B cell (primary cell): ENCODE measurements around the gene CCDC186. TPM values are rescaled to one million over a fixed set of nuclear protein-coding genes. Genes with fewer than 3 reads are reported as not detected.

ENCODE experiments used
- ATAC-seq: fragments of 200-7000 bp; cut with Tn5 transposase; one replicate; pipeline ENCODE4 v1.10.0; 2021; ENCODE audit warnings: low read depth, mild to moderate bottlenecking, moderate number of reproducible peaks, moderate library complexity
- CTCF ChIA-PET: fragments of 350-600 bp; sonication (Branson Sonifier 250); formaldehyde crosslinking; loops from one replicate; lab custom pipeline; 2021; ENCODE audit warnings: antibody characterized with exemption, inconsistent platforms; lab: Charles Lee
- POLR2A ChIA-PET: fragments of 350-600 bp; sonication (Branson Sonifier 250); formaldehyde crosslinking; loops from one replicate; lab custom pipeline; 2021; ENCODE audit warnings: antibody characterized with exemption; lab: Charles Lee
- DNase-seq: peaks from one replicate; pipeline ENCODE4 v3.0.0; 2013
- H2AFZ ChIP-seq: 2 replicates; pipeline ENCODE4 v1.6.1; 2012; ENCODE audit warnings: mild to moderate bottlenecking, low read depth, low read length; ENCODE audit not compliant: insufficient read depth, poor library complexity, severe bottlenecking
- H3K27ac ChIP-seq, 2 donors: 1 replicate in 1 of 2; 2 replicates in 1 of 2; pipeline ENCODE4 v1.5.1; 2012 to 2013; ENCODE audit warnings: low read length in 2 of 2, mild to moderate bottlenecking in 2 of 2, moderate library complexity in 1 of 2
- H3K27me3 ChIP-seq, 4 experiments: fragments of 200-600 bp in 1 of 4; sonication (generic) in 1 of 4; replicated peaks in 1 of 4; 1 replicate in 2 of 4; 2 replicates in 2 of 4; pipeline versions ENCODE4 v1.6.1 to v1.7.0; 2013 to 2016; ENCODE audit warnings: low read length in 3 of 4, mild to moderate bottlenecking in 2 of 4, mixed read lengths in 1 of 4, moderate library complexity in 1 of 4; ENCODE audit not compliant: insufficient read depth in 4 of 4, control insufficient read depth in 3 of 4; ENCODE audit errors: control extremely low read depth in 1 of 4
- H3K36me3 ChIP-seq, 2 experiments: replicated peaks in 1 of 2; 1 replicate in 1 of 2; 2 replicates in 1 of 2; pipeline versions ENCODE4 v1.6.1 to v1.7.1; 2013; ENCODE audit warnings: low read length in 1 of 2; ENCODE audit not compliant: insufficient read depth in 2 of 2, control insufficient read depth in 1 of 2; ENCODE audit errors: control extremely low read depth in 1 of 2, extremely low read depth in 1 of 2
- H3K4me1 ChIP-seq, 2 donors: fragments of 200-600 bp in 1 of 2; sonication (generic) in 1 of 2; 1 replicate in 1 of 2; 2 replicates in 1 of 2; pipeline versions ENCODE4 v1.5.1 to v1.6.1; 2013 to 2017; ENCODE audit warnings: low read length in 2 of 2; ENCODE audit not compliant: control insufficient read depth in 2 of 2, insufficient read depth in 2 of 2
- H3K4me2 ChIP-seq: replicated peaks from 2 replicates; pipeline ENCODE3; 2012; ENCODE audit warnings: mild to moderate bottlenecking, low read depth, low read length; ENCODE audit not compliant: poor library complexity, severe bottlenecking
- H3K4me3 ChIP-seq, 5 experiments: fragments of 200-600 bp in 1 of 5; sonication (generic) in 1 of 5; 1 replicate in 3 of 5; 2 replicates in 2 of 5; pipeline versions ENCODE4 v1.5.1 to v1.7.0; 2011 to 2016; ENCODE audit warnings: low read length in 4 of 5, mild to moderate bottlenecking in 4 of 5, low read depth in 2 of 5, control low read depth in 1 of 5, moderate library complexity in 1 of 5; ENCODE audit not compliant: insufficient read depth in 1 of 5; ENCODE audit errors: control extremely low read depth in 1 of 5, extremely low read depth in 1 of 5
- H3K79me2 ChIP-seq: fragments of 200-600 bp; sonication (generic); one replicate; pipeline ENCODE4 v1.6.0; 2016; ENCODE audit warnings: low read length; ENCODE audit not compliant: control insufficient read depth, insufficient read depth
- H3K9ac ChIP-seq: fragments of 200-600 bp; sonication (generic); 2 replicates; pipeline ENCODE4 v1.6.1; 2017; ENCODE audit warnings: mild to moderate bottlenecking, low read length, moderate library complexity
- H3K9me3 ChIP-seq, 3 donors: one replicate each; pipeline versions ENCODE4 v1.6.1 to v1.7.1; 2013; ENCODE audit warnings: low read length in 2 of 3; ENCODE audit not compliant: control insufficient read depth in 2 of 3, insufficient read depth in 1 of 3; ENCODE audit errors: control extremely low read depth in 1 of 3
- H4K20me1 ChIP-seq: 2 replicates; pipeline ENCODE4 v1.6.0; 2012; ENCODE audit warnings: mild to moderate bottlenecking, low read length; ENCODE audit not compliant: insufficient read depth, control insufficient read depth, poor library complexity, severe bottlenecking
- H3K27ac Mint-ChIP-seq: one replicate; pipeline ENCODE4 v1.8.0; 2021; ENCODE audit warnings: mixed read lengths
- H3K27me3 Mint-ChIP-seq: one replicate; pipeline ENCODE4 v1.8.0; 2021; ENCODE audit warnings: mixed read lengths
- H3K4me1 Mint-ChIP-seq: one replicate; pipeline ENCODE4 v1.8.0; 2021; ENCODE audit warnings: mixed read lengths
- H3K4me3 Mint-ChIP-seq: one replicate; pipeline ENCODE4 v1.8.0; 2021; ENCODE audit warnings: mixed read lengths
- H3K9me3 Mint-ChIP-seq: one replicate; pipeline ENCODE4 v1.8.0; 2022; ENCODE audit warnings: mixed read lengths; ENCODE audit not compliant: insufficient read depth
- CTCF ChIP-seq: fragments of 200-600 bp; IDR thresholded peaks from one replicate; pipeline ENCODE4 v1.8.0; 2022; ENCODE audit warnings: antibody characterized with exemption, mild to moderate bottlenecking
- EZH2 ChIP-seq: IDR thresholded peaks from 2 replicates; pipeline ENCODE4 v1.6.1; 2012; ENCODE audit warnings: borderline replicate concordance, low read depth, mild to moderate bottlenecking, moderate library complexity, low read length; ENCODE audit not compliant: insufficient read depth, poor library complexity, severe bottlenecking
- WGBS: methylation state at CpG from one replicate; pipeline ENCODE4 v1.1.5; 2013; ENCODE audit warnings: missing lambda C conversion rate; ENCODE audit not compliant: insufficient coverage; 5-methylcytosine and 5-hydroxymethylcytosine counted together
- intact Hi-C: fragments of 100-400 bp; cut with micrococcal nuclease; formaldehyde crosslinking; loops from one replicate; pipeline ENCODE4 v1.10.0; 2022
- polyA minus RNA-seq: library from RNA; depleted of rRNA, polyadenylated mRNA; stranded (reverse); fragments of >200 nt; gene quantifications from 2 replicates; pipeline ENCODE4 v1.2.3, GENCODE V29; 2012
- polyA plus RNA-seq: library from polyadenylated mRNA; depleted of rRNA; stranded (reverse); fragments of >200 nt; gene quantifications from 2 replicates; pipeline ENCODE4 v1.2.3, GENCODE V29; 2012
- total RNA-seq, 2 donors: library from RNA; stranded (reverse); fragments of 120-200 nt in 1 of 2; gene quantifications; 1 replicate in 1 of 2; 2 replicates in 1 of 2; pipeline versions ENCODE4 v1.2.3 to v1.2.4, GENCODE V29; 2013 to 2022

CCDC186 gene
- total RNA-seq, result 31.5 and 33.8 TPM in 2 replicates
- 35.1 TPM for total RNA-seq (2013)
- 8.0 and 13.5 TPM in 2 replicates for polyA plus RNA-seq
- 8.5 and 14.1 TPM in 2 replicates for polyA minus RNA-seq

GRCh38 chr10:114173921-114174694 lies at the start of gene CCDC186:
Gene CCDC186, minus strand, starts transcription at chr10:114174203. Its CDS starts 10,935 bp downstream, at chr10:114163268.
- H3K27ac ChIP-seq, result peak within 1 kb of the TSS; percentile 81 to 84
- H3K4me2 ChIP-seq, result peak within 1 kb of the TSS; percentile 80
- Mint-ChIP-seq H3K27ac (peak within 1 kb of the TSS; percentile 96), H3K4me3 (peak within 1 kb of the TSS; percentile 89), H3K4me1 (peaks cover 34% of the 10 kb centered on the region), H3K9me3 (no peaks in the 10 kb centered on the region), H3K27me3 (peaks cover 3% of the 10 kb centered on the region)
- H3K4me1 ChIP-seq, result peaks cover 11 to 13% of the 10 kb centered on the region in 2 donors
- H2AFZ ChIP-seq, result peak within 1 kb of the TSS; percentile 80
- CTCF ChIA-PET, result interaction anchor here (0.7 to 1.1 kb wide), 5 partner anchors 71 to 494 kb away, joined by 3 to 4 read pairs (median 3); partner anchors contain the start of gene CASP7
- no peaks in the 10 kb centered on the region for H3K9me3 ChIP-seq
- H3K9ac ChIP-seq, result peak within 1 kb of the TSS; percentile 78
- peak within 1 kb of the TSS; percentile 85 to 95 (median 88) for H3K4me3 ChIP-seq
- POLR2A ChIA-PET, result interaction anchor here (1.2 kb wide), 1 partner anchor 130 kb away, joined by 6 read pairs; no protein-coding TSS in a partner anchor
- intact Hi-C loops, result loop anchor here (1.0 to 10.0 kb wide), 8 partner anchors 42 to 765 kb away; partner anchors contain the start of genes DCLRE1A, FHIP2A, NHLRC2 and TRUB1
- H3K27me3 ChIP-seq, result no peaks in the 10 kb centered on the region
- no peak for TF ChIP-seq EZH2
- no peak for TF ChIP-seq CTCF
- peaks cover 62% of the 10 kb centered on the region for H3K79me2 ChIP-seq
- WGBS, result under 1% methylated on average over 46 of the region's 49 CpGs
- ATAC-seq, result peak; percentile 98
- peak; percentile 98 for DNase-seq
- peaks cover 0 to 1% of the 10 kb centered on the region in 2 experiments for H3K36me3 ChIP-seq
- H4K20me1 ChIP-seq, result no peaks in the 10 kb centered on the region

GRCh38 chr10:114223066-114223465 lies 49.1 kb upstream of the CCDC186 start:
- ATAC-seq (no peak), DNase-seq (no peak)
- H3K27ac ChIP-seq, result no peak overlapping the region
- H3K4me1 Mint-ChIP-seq, result no peaks in the 10 kb centered on the region
- no peak overlapping the region for H3K27ac Mint-ChIP-seq
- WGBS, result 85% methylated on average over 2 of the region's 4 CpGs
- H3K4me3 Mint-ChIP-seq, result no peak overlapping the region
- H3K9me3 Mint-ChIP-seq, result no peaks in the 10 kb centered on the region
- no peak overlapping the region for H3K9ac ChIP-seq
- no peaks in the 10 kb centered on the region for H3K36me3 ChIP-seq
- peaks cover 30% of the 10 kb centered on the region for H3K27me3 Mint-ChIP-seq
- no peaks in the 10 kb centered on the region for H3K27me3 ChIP-seq
- POLR2A ChIA-PET, result no interaction called here
- H3K4me3 ChIP-seq, result no peak overlapping the region
- H3K4me2 ChIP-seq, result no peak overlapping the region
- no peak overlapping the region for H2AFZ ChIP-seq
- CTCF ChIA-PET, result no interaction called here
- no peaks in the 10 kb centered on the region for H3K4me1 ChIP-seq
- H3K79me2 ChIP-seq, result no peaks in the 10 kb centered on the region
- H3K9me3 ChIP-seq, result no peaks in the 10 kb centered on the region
- no peak for TF ChIP-seq EZH2
- no peak for TF ChIP-seq CTCF
- H4K20me1 ChIP-seq, result no peaks in the 10 kb centered on the region
- intact Hi-C loops, result no loop called here
